ENCODE data around the gene HBM. TPM values are rescaled to one million over a fixed set of nuclear protein-coding genes. Genes with fewer than 3 reads are reported as not detected.

The HBM gene
- total and polyA plus RNA-seq, 10 of the 15 experiments (the other 5 are each of a cell fraction or from before 2014, with no cell fraction given): 0.23 TPM; not detected in 9

DNA sequence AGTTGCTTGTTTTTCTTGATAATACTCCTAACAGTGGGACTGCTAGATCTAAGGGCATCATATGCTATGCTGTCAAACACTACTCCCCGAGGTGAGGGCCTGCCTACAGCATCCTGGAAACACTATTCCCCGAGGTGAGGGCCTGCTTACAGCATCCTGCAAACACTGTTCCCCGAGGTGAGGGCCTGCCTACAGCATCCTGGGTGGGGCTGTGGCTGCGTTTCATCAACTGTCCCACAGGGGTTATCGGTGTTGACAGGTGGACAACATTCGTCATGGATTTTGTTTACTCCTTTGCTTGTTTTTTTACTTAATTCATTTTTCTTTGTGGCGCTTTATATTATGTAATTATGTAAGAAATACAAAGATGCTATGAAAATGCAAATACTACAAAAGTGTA, 49.8 kb upstream of the HBM start:
- Histone ChIP-seq H3K9ac (ENCODE audit: control insufficient read depth, insufficient read depth, low read length) (no peak overlapping the region), H3K4me3 (no peak overlapping the region), H4K20me1 (ENCODE audit: control insufficient read depth, insufficient read depth) (no peaks in the 10 kb centered on the region), H3K4me2 (ENCODE audit: control insufficient read depth, insufficient read depth) (no peak overlapping the region), H3K4me1 (ENCODE audit: control insufficient read depth, insufficient read depth, low read length) (no peaks in the 10 kb centered on the region), H3K36me3 (ENCODE audit: control insufficient read depth in 2 of 2, insufficient read depth in 2 of 2, low read length in 1 of 2) (peaks cover 12% of the 10 kb centered on the region in 2 experiments; a peak in 3 of 4 replicates), H3K27ac (ENCODE audit: control insufficient read depth, insufficient read depth) (no peak overlapping the region), H3K9me3 (replicated peaks; ENCODE audit: control insufficient read depth, insufficient read depth, low read length) (no peaks in the 10 kb centered on the region), H3K79me2 (ENCODE audit: control insufficient read depth, insufficient read depth, low read length) (no peaks in the 10 kb centered on the region), H2AFZ (ENCODE audit: control insufficient read depth, low read depth, low read length) (no peak overlapping the region), H3K27me3 (replicated peaks in 1 of 2; ENCODE audit: control insufficient read depth in 2 of 2, insufficient read depth in 2 of 2, low read length in 1 of 2) (no peaks in the 10 kb centered on the region)
- SMC1A ChIA-PET (ENCODE audit: uncharacterized antibody, unreplicated experiment): interaction anchor here (3.3 kb wide), 1 partner anchor 246 kb away, joined by 12 read pairs; no protein-coding TSS in a partner anchor
- no peak for FAIRE-seq
- BruUV-seq (replicated peaks): no TSS peak
- ATAC-seq: no peak
- intact Hi-C loops (cut with micrococcal nuclease; ENCODE audit: unreplicated experiment): loop anchor here (2.0 kb wide), 1 partner anchor 65 kb away; the partner anchor contains the start of gene HBQ1
- DNase-seq (ENCODE audit: low read depth, low spot score): no peak
- CTCF ChIA-PET: interaction anchor here (1.2 to 4.9 kb wide), 6 partner anchors 11 to 246 kb away, joined by 3 to 37 read pairs (median 6); no protein-coding TSS in a partner anchor
- RAD21 ChIA-PET (ENCODE audit: unreplicated experiment): interaction anchor here (1.0 kb wide), 1 partner anchor 15 kb away, joined by 3 read pairs; no protein-coding TSS in a partner anchor
- POLR2A ChIA-PET: no interaction called here
- 55% methylated on average over 7 of the region's 7 CpGs for WGBS (ENCODE audit: insufficient coverage, insufficient replicate concordance, low lambda C conversion rate, missing lambda C conversion rate)
- in situ Hi-C loops (cut with MboI): no loop called here
- TF ChIP-seq SREBF2 (IDR thresholded peaks at IDR 0.05; ENCODE audit: low read length) (no peak), MXI1 (IDR thresholded peaks at IDR 0.05; ENCODE audit: low read depth, low read length) (no peak), TAF1 (IDR thresholded peaks at IDR 0.05; ENCODE audit: borderline replicate concordance, low read depth, low read length) (no peak), FOS (IDR thresholded peaks at IDR 0.05; ENCODE audit: borderline replicate concordance, extremely low read depth, insufficient read length) (no peak), BMI1 (IDR thresholded peaks at IDR 0.05; ENCODE audit: borderline replicate concordance) (no peak), MTA2 (IDR thresholded peaks at IDR 0.05; ENCODE audit: low read depth) (no peak), POLR2A (IDR thresholded peaks at IDR 0.05; ENCODE audit: low read depth, low read length) (no peak), ATF7 (IDR thresholded peaks at IDR 0.05; ENCODE audit: low read depth) (no peak), RAD51 (IDR thresholded peaks at IDR 0.05) (no peak), ZBED1 (IDR thresholded peaks at IDR 0.05; ENCODE audit: borderline replicate concordance) (no peak), SMC3 (IDR thresholded peaks at IDR 0.05; ENCODE audit: borderline replicate concordance, low read length) (no peak), EGR1 (IDR thresholded peaks at IDR 0.05; ENCODE audit: borderline replicate concordance in 1 of 2, low read depth in 2 of 2, low read length in 2 of 2) (no peak), ZSCAN29 (IDR thresholded peaks at IDR 0.05) (no peak), CBFB (IDR thresholded peaks at IDR 0.05; ENCODE audit: low read depth) (no peak), TARDBP (IDR thresholded peaks at IDR 0.05; ENCODE audit: borderline replicate concordance) (no peak), CTCF (IDR thresholded peaks at IDR 0.05 in 2 of 3, conservative IDR thresholded peaks at IDR 0.05 in 1 of 3; ENCODE audit: control insufficient read depth in 2 of 3, extremely low read depth in 1 of 3, insufficient read depth in 1 of 3, low read depth in 3 of 3, low read length in 3 of 3) (no peak)
- TF ChIP-seq, protein P1, sequence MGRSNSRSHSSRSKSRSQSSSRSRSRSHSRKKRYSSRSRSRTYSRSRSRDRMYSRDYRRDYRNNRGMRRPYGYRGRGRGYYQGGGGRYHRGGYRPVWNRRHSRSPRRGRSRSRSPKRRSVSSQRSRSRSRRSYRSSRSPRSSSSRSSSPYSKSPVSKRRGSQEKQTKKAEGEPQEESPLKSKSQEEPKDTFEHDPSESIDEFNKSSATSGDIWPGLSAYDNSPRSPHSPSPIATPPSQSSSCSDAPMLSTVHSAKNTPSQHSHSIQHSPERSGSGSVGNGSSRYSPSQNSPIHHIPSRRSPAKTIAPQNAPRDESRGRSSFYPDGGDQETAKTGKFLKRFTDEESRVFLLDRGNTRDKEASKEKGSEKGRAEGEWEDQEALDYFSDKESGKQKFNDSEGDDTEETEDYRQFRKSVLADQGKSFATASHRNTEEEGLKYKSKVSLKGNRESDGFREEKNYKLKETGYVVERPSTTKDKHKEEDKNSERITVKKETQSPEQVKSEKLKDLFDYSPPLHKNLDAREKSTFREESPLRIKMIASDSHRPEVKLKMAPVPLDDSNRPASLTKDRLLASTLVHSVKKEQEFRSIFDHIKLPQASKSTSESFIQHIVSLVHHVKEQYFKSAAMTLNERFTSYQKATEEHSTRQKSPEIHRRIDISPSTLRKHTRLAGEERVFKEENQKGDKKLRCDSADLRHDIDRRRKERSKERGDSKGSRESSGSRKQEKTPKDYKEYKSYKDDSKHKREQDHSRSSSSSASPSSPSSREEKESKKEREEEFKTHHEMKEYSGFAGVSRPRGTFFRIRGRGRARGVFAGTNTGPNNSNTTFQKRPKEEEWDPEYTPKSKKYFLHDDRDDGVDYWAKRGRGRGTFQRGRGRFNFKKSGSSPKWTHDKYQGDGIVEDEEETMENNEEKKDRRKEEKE (IDR thresholded peaks at IDR 0.05): no peak
- TF ChIP-seq, protein P2, sequence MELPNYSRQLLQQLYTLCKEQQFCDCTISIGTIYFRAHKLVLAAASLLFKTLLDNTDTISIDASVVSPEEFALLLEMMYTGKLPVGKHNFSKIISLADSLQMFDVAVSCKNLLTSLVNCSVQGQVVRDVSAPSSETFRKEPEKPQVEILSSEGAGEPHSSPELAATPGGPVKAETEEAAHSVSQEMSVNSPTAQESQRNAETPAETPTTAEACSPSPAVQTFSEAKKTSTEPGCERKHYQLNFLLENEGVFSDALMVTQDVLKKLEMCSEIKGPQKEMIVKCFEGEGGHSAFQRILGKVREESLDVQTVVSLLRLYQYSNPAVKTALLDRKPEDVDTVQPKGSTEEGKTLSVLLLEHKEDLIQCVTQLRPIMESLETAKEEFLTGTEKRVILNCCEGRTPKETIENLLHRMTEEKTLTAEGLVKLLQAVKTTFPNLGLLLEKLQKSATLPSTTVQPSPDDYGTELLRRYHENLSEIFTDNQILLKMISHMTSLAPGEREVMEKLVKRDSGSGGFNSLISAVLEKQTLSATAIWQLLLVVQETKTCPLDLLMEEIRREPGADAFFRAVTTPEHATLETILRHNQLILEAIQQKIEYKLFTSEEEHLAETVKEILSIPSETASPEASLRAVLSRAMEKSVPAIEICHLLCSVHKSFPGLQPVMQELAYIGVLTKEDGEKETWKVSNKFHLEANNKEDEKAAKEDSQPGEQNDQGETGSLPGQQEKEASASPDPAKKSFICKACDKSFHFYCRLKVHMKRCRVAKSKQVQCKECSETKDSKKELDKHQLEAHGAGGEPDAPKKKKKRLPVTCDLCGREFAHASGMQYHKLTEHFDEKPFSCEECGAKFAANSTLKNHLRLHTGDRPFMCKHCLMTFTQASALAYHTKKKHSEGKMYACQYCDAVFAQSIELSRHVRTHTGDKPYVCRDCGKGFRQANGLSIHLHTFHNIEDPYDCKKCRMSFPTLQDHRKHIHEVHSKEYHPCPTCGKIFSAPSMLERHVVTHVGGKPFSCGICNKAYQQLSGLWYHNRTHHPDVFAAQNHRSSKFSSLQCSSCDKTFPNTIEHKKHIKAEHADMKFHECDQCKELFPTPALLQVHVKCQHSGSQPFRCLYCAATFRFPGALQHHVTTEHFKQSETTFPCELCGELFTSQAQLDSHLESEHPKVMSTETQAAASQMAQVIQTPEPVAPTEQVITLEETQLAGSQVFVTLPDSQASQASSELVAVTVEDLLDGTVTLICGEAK (IDR thresholded peaks at IDR 0.05; ENCODE audit: borderline replicate concordance): no peak

Measured in GM12878 (cell line).